OCI-LY1 (cell line): ENCODE data around the gene CXorf49.

Experiments
- H2AFZ ChIP-seq: fragments of 200-600 bp; sonication (generic), shearing (Covaris generic); 2 replicates; pipeline ENCODE4 v1.6.0; 2014; ENCODE audit warnings: antibody characterized with exemption, mild to moderate bottlenecking, low read length
- H3F3A ChIP-seq: fragments of 200-600 bp; sonication (generic), shearing (Covaris generic); 2 replicates; pipeline ENCODE4 v1.6.0; 2014; ENCODE audit warnings: mild to moderate bottlenecking, antibody characterized with exemption, low read length, moderate library complexity; ENCODE audit not compliant: insufficient read depth
- H3K27ac ChIP-seq: fragments of 200-600 bp; sonication (generic); 2 replicates; pipeline ENCODE4 v1.5.1; 2014; ENCODE audit warnings: low read length, mixed run types, mild to moderate bottlenecking, low read depth; ENCODE audit not compliant: poor library complexity, severe bottlenecking
- H3K27me3 ChIP-seq: fragments of 200-600 bp; sonication (generic); 2 replicates; pipeline ENCODE4 v1.6.0; 2014; ENCODE audit warnings: antibody characterized with exemption, mild to moderate bottlenecking, low read length, moderate library complexity; ENCODE audit not compliant: insufficient read depth
- H3K36me3 ChIP-seq: fragments of 200-600 bp; sonication (generic); 2 replicates; pipeline ENCODE4 v1.6.1; 2014; ENCODE audit warnings: mild to moderate bottlenecking, antibody characterized with exemption, low read length, moderate library complexity, mixed read lengths; ENCODE audit not compliant: insufficient read depth
- H3K4me1 ChIP-seq: fragments of 200-600 bp; sonication (generic); 2 replicates; pipeline ENCODE4 v1.5.1; 2014; ENCODE audit warnings: mild to moderate bottlenecking, low read length, moderate library complexity; ENCODE audit not compliant: insufficient read depth, severe bottlenecking
- H3K4me2 ChIP-seq: fragments of 200-600 bp; sonication (generic), shearing (Covaris generic); 2 replicates; pipeline ENCODE4 v1.6.1; 2014; ENCODE audit warnings: low read length
- H3K4me3 ChIP-seq: fragments of 200-600 bp; sonication (generic); 2 replicates; pipeline ENCODE4 v1.5.1; 2014; ENCODE audit warnings: low read length, low read depth, mild to moderate bottlenecking, mixed read lengths; ENCODE audit not compliant: poor library complexity, severe bottlenecking
- H3K79me2 ChIP-seq: fragments of 200-600 bp; shearing (Covaris generic); 2 replicates; pipeline ENCODE4 v1.6.1; 2016; ENCODE audit warnings: mixed run types, low read length, mixed read lengths; ENCODE audit not compliant: insufficient read depth
- H3K9ac ChIP-seq: fragments of 200-600 bp; sonication (generic), shearing (Covaris generic); 2 replicates; pipeline ENCODE4 v1.6.1; 2014; ENCODE audit warnings: mild to moderate bottlenecking, low read length, mixed read lengths
- H3K9me2 ChIP-seq: fragments of 200-600 bp; sonication (generic), shearing (Covaris generic); 2 replicates; pipeline ENCODE4 v1.6.1; 2014; ENCODE audit warnings: low read depth, mild to moderate bottlenecking, low read length, mixed read lengths
- H3K9me3 ChIP-seq: fragments of 200-600 bp; shearing (Covaris generic); 2 replicates; pipeline ENCODE4 v1.6.1; 2014; ENCODE audit warnings: low read length, mixed read lengths
- H4K20me1 ChIP-seq: fragments of 200-600 bp; sonication (generic), shearing (Covaris generic); 2 replicates; pipeline ENCODE4 v1.6.0; 2016; ENCODE audit warnings: mild to moderate bottlenecking, low read length; ENCODE audit not compliant: insufficient read depth
- CTCF ChIP-seq: fragments of 200-600 bp; sonication (generic), shearing (Covaris generic); IDR thresholded peaks from 2 replicates; pipeline ENCODE4 v1.5.1; 2017; ENCODE audit warnings: mild to moderate bottlenecking, antibody characterized with exemption, low read length, moderate library complexity, mixed read lengths
- EZH2 ChIP-seq: fragments of 200-600 bp; sonication (generic), shearing (Covaris generic); IDR thresholded peaks from 2 replicates; pipeline ENCODE4 v1.8.0; 2017; ENCODE audit warnings: borderline replicate concordance, mixed run types, mild to moderate bottlenecking, antibody characterized with exemption, low read length, moderate library complexity, mixed read lengths

CXorf49 gene

GRCh38 chrX:71669492-71669891 is 48.6 kb downstream of the CXorf49 start:
- no peaks in the 10 kb centered on the region for H4K20me1 ChIP-seq
- TF ChIP-seq EZH2, result no peak
- TF ChIP-seq CTCF, result no peak
- H3K9me3 ChIP-seq, result no peaks in the 10 kb centered on the region
- H2AFZ ChIP-seq, result no peak overlapping the region
- no peak overlapping the region for H3K4me2 ChIP-seq
- no peaks in the 10 kb centered on the region for H3K9me2 ChIP-seq
- no peak overlapping the region for H3K4me3 ChIP-seq
- H3F3A ChIP-seq, result no peaks in the 10 kb centered on the region
- no peaks in the 10 kb centered on the region for H3K27me3 ChIP-seq
- H3K36me3 ChIP-seq, result no peaks in the 10 kb centered on the region
- H3K4me1 ChIP-seq, result no peaks in the 10 kb centered on the region
- no peak overlapping the region for H3K9ac ChIP-seq
- H3K27ac ChIP-seq, result no peak overlapping the region
- no peaks in the 10 kb centered on the region for H3K79me2 ChIP-seq

GRCh38 chrX:71668248-71668595 is 49.9 kb downstream of the CXorf49 start:
- Histone ChIP-seq H3K4me2 (no peak overlapping the region), H4K20me1 (no peaks in the 10 kb centered on the region), H3K4me1 (no peaks in the 10 kb centered on the region), H3K4me3 (no peak overlapping the region), H3K9me3 (no peaks in the 10 kb centered on the region), H3K79me2 (no peaks in the 10 kb centered on the region), H3K27ac (no peak overlapping the region), H3F3A (no peaks in the 10 kb centered on the region), H3K9ac (no peak overlapping the region), H3K36me3 (no peaks in the 10 kb centered on the region), H2AFZ (no peak overlapping the region), H3K27me3 (no peaks in the 10 kb centered on the region), H3K9me2 (no peaks in the 10 kb centered on the region)
- TF ChIP-seq EZH2, result no peak
- no peak for TF ChIP-seq CTCF

GRCh38 chrX:71667328-71668247 is 50.5 kb downstream of the CXorf49 start, which contains the start of gene LOC101059915:
LOC101059915 (plus strand) TSS chrX:71667546.
- H3K4me2 ChIP-seq, result no peak within 1 kb of the TSS
- H3K9me3 ChIP-seq, result no peaks in the 10 kb centered on the region
- H4K20me1 ChIP-seq, result no peaks in the 10 kb centered on the region
- no peaks in the 10 kb centered on the region for H3F3A ChIP-seq
- no peak within 1 kb of the TSS for H3K9ac ChIP-seq
- H3K27ac ChIP-seq, result no peak within 1 kb of the TSS
- no peaks in the 10 kb centered on the region for H3K9me2 ChIP-seq
- no peaks in the 10 kb centered on the region for H3K4me1 ChIP-seq
- TF ChIP-seq EZH2, result no peak
- TF ChIP-seq CTCF, result no peak
- H3K27me3 ChIP-seq, result no peaks in the 10 kb centered on the region
- no peaks in the 10 kb centered on the region for H3K79me2 ChIP-seq
- no peak within 1 kb of the TSS for H2AFZ ChIP-seq
- no peak within 1 kb of the TSS for H3K4me3 ChIP-seq
- H3K36me3 ChIP-seq, result no peaks in the 10 kb centered on the region
